ENCODE data around the gene RNF115.

DNA sequence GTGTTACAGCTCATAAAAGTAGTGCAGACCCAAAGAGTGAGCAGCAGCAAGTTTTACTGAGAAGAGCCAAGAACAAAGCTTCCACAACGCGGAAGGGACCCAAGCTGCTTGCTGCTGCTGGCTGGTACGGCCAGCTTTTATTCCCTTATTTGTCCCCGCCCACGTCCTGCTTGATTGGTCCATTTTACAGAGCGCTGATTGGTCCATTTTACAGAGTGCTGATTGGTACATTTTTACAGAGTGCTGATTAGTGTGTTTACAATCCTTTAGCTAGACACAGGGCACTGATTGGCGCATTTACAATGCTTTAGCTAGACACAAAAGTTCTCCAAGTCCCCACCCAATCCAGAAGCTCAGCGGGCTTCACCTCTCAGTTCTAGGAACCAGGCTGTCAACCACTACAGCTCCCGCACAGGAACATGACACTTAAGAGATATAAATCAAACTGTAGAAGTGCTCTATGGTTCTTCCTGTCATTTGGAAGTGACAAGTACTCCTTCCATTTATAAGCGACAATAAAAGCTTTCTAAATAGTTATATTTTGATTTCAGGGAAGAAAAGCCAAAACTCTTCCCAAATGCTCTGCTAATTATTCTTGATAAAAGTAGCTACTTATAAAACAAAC is 28.5 kb downstream of the RNF115 start:
- TF ChIP-seq, protein P1, sequence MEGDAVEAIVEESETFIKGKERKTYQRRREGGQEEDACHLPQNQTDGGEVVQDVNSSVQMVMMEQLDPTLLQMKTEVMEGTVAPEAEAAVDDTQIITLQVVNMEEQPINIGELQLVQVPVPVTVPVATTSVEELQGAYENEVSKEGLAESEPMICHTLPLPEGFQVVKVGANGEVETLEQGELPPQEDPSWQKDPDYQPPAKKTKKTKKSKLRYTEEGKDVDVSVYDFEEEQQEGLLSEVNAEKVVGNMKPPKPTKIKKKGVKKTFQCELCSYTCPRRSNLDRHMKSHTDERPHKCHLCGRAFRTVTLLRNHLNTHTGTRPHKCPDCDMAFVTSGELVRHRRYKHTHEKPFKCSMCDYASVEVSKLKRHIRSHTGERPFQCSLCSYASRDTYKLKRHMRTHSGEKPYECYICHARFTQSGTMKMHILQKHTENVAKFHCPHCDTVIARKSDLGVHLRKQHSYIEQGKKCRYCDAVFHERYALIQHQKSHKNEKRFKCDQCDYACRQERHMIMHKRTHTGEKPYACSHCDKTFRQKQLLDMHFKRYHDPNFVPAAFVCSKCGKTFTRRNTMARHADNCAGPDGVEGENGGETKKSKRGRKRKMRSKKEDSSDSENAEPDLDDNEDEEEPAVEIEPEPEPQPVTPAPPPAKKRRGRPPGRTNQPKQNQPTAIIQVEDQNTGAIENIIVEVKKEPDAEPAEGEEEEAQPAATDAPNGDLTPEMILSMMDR (IDR thresholded peaks at IDR 0.05; ENCODE audit: insufficient read depth, low read depth, low read length) = no peak
- no peak for TF ChIP-seq EZH2 (IDR thresholded peaks at IDR 0.05; ENCODE audit: insufficient read depth, low read length)

Measured in astrocyte (in vitro differentiated cells and primary cell).